Measurements from ENCODE around the gene ST7. TPM values are rescaled to one million over a fixed set of nuclear protein-coding genes. Genes with fewer than 3 reads are reported as not detected.

The ST7 gene
- total and polyA plus RNA-seq, 2 of the 8 experiments (the other 6 are each of a cell fraction or from before 2014, with no cell fraction given): 16.3 to 18.0 TPM

DNA sequence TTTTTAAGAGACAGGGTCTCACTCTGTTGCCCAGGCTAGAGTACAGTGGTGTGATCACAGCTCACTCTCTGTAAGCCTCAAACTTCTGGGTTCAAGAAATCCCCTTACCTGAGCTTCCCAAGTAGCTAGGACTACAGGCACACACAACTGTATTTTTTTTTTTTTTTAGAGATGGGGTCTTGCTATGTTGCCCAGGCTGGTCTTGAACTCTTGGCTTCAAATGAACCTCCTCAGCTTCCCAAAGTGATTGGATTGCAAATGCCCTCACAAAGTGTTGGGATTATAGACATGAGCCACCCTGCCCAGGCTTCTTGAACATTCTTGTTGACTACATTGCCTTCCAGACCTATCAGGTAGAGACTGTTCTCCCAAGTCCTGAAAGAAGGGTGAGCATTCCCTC, 296.9 kb downstream of the ST7 start (continued):
- TF ChIP-seq, protein P1, sequence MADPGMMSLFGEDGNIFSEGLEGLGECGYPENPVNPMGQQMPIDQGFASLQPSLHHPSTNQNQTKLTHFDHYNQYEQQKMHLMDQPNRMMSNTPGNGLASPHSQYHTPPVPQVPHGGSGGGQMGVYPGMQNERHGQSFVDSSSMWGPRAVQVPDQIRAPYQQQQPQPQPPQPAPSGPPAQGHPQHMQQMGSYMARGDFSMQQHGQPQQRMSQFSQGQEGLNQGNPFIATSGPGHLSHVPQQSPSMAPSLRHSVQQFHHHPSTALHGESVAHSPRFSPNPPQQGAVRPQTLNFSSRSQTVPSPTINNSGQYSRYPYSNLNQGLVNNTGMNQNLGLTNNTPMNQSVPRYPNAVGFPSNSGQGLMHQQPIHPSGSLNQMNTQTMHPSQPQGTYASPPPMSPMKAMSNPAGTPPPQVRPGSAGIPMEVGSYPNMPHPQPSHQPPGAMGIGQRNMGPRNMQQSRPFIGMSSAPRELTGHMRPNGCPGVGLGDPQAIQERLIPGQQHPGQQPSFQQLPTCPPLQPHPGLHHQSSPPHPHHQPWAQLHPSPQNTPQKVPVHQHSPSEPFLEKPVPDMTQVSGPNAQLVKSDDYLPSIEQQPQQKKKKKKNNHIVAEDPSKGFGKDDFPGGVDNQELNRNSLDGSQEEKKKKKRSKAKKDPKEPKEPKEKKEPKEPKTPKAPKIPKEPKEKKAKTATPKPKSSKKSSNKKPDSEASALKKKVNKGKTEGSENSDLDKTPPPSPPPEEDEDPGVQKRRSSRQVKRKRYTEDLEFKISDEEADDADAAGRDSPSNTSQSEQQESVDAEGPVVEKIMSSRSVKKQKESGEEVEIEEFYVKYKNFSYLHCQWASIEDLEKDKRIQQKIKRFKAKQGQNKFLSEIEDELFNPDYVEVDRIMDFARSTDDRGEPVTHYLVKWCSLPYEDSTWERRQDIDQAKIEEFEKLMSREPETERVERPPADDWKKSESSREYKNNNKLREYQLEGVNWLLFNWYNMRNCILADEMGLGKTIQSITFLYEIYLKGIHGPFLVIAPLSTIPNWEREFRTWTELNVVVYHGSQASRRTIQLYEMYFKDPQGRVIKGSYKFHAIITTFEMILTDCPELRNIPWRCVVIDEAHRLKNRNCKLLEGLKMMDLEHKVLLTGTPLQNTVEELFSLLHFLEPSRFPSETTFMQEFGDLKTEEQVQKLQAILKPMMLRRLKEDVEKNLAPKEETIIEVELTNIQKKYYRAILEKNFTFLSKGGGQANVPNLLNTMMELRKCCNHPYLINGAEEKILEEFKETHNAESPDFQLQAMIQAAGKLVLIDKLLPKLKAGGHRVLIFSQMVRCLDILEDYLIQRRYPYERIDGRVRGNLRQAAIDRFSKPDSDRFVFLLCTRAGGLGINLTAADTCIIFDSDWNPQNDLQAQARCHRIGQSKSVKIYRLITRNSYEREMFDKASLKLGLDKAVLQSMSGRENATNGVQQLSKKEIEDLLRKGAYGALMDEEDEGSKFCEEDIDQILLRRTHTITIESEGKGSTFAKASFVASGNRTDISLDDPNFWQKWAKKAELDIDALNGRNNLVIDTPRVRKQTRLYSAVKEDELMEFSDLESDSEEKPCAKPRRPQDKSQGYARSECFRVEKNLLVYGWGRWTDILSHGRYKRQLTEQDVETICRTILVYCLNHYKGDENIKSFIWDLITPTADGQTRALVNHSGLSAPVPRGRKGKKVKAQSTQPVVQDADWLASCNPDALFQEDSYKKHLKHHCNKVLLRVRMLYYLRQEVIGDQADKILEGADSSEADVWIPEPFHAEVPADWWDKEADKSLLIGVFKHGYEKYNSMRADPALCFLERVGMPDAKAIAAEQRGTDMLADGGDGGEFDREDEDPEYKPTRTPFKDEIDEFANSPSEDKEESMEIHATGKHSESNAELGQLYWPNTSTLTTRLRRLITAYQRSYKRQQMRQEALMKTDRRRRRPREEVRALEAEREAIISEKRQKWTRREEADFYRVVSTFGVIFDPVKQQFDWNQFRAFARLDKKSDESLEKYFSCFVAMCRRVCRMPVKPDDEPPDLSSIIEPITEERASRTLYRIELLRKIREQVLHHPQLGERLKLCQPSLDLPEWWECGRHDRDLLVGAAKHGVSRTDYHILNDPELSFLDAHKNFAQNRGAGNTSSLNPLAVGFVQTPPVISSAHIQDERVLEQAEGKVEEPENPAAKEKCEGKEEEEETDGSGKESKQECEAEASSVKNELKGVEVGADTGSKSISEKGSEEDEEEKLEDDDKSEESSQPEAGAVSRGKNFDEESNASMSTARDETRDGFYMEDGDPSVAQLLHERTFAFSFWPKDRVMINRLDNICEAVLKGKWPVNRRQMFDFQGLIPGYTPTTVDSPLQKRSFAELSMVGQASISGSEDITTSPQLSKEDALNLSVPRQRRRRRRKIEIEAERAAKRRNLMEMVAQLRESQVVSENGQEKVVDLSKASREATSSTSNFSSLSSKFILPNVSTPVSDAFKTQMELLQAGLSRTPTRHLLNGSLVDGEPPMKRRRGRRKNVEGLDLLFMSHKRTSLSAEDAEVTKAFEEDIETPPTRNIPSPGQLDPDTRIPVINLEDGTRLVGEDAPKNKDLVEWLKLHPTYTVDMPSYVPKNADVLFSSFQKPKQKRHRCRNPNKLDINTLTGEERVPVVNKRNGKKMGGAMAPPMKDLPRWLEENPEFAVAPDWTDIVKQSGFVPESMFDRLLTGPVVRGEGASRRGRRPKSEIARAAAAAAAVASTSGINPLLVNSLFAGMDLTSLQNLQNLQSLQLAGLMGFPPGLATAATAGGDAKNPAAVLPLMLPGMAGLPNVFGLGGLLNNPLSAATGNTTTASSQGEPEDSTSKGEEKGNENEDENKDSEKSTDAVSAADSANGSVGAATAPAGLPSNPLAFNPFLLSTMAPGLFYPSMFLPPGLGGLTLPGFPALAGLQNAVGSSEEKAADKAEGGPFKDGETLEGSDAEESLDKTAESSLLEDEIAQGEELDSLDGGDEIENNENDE (IDR thresholded peaks at IDR 0.05; ENCODE audit: insufficient replicate concordance, low read length): no peak
- TF ChIP-seq CREB1 (IDR thresholded peaks at IDR 0.05): no peak
- TF ChIP-seq BRCA1 (IDR thresholded peaks at IDR 0.05; ENCODE audit: low read depth, low read length): no peak
- TF ChIP-seq TCF12 (IDR thresholded peaks at IDR 0.05; ENCODE audit: low read depth, low read length): no peak
- TF ChIP-seq GABPA (IDR thresholded peaks at IDR 0.05; ENCODE audit: borderline replicate concordance, insufficient read depth, low read length): no peak
- TF ChIP-seq RFX5 (IDR thresholded peaks at IDR 0.05; ENCODE audit: borderline replicate concordance, low read depth, low read length): no peak
- TF ChIP-seq YY1 (IDR thresholded peaks at IDR 0.05; ENCODE audit: low read depth, low read length): no peak
- TF ChIP-seq SP1 (IDR thresholded peaks at IDR 0.05; ENCODE audit: low read depth, low read length): no peak
- TF ChIP-seq JUND (IDR thresholded peaks at IDR 0.05; ENCODE audit: low read length): no peak
- TF ChIP-seq EGR1 (IDR thresholded peaks at IDR 0.05; ENCODE audit: borderline replicate concordance, low read depth, low read length): no peak

All from H1 (cell line).